NK-92 (cell line): ENCODE results near the gene AOC3.
"Not testable (repeated sequence)": the region's sequence is repeated elsewhere in the genome, so short reads cannot be mapped to it uniquely, and the experiment has no call there.

Experiments
- DNase-seq: peaks from one replicate; lab custom pipeline; 2025; ENCODE audit not compliant: unreplicated experiment; lab: John Stamatoyannopoulos, UW

The AOC3 gene

GRCh38 chr17:42891539-42892152, 40.6 kb downstream of the AOC3 start:
- DNase-seq, result no peak

GRCh38 chr17:42893359-42893758, 42.4 kb downstream of the AOC3 start:
- no peak for DNase-seq

- no peak for DNase-seq
Observed at GRCh38 chr17:42894283-42895184, 43.5 kb downstream of the AOC3 start.

- DNase-seq, result no peak
Observed at GRCh38 chr17:42895185-42895555, 44.2 kb downstream of the AOC3 start.

- DNase-seq, result no peak
Observed at GRCh38 chr17:42898147-42898811, 47.3 kb downstream of the AOC3 start.

GRCh38 chr17:42899981-42900380, 49.0 kb downstream of the AOC3 start:
- DNase-seq, result not testable (repeated sequence)

- DNase-seq, result no peak
Observed at GRCh38 chr17:42900460-42901331, 49.7 kb downstream of the AOC3 start, which contains the start of gene G6PC1. G6PC1 (plus strand) TSS chr17:42900799; CDS start chr17:42900877, 78 bp downstream.

- no peak for DNase-seq
Observed at GRCh38 chr17:42901535-42902229, 50.7 kb downstream of the AOC3 start.

- DNase-seq, result no peak
Observed at GRCh38 chr17:42904110-42904469, 53.1 kb downstream of the AOC3 start.

GRCh38 chr17:42906772-42907446, 55.9 kb downstream of the AOC3 start:
- DNase-seq, result no peak
